HepG2 (cell line): Measurements from ENCODE around the gene PKMYT1. TPM values are rescaled to one million over a fixed set of nuclear protein-coding genes. Genes with fewer than 3 reads are reported as not detected.

Experiments
- ATAC-seq: fragments of 200-7000 bp; cut with Tn5 transposase; 3 replicates; pipeline ENCODE4 v1.9.1; 2020; ENCODE audit warnings: mild to moderate bottlenecking, moderate library complexity
- BruUV-seq: library from RNA; stranded (reverse); fragments of 400-500 nt; replicated peaks from 2 replicates; lab custom pipeline; 2021; lab: Mats Ljungman, UMichigan
- CTCF ChIA-PET: fragments of 300-600 bp; formaldehyde crosslinking; extraction: SDS; loops from one replicate; lab custom pipeline; 2021; ENCODE audit warnings: low total read pairs, inconsistent platforms, low intra/inter-chr PET ratio; lab: Yijun Ruan, JAX
- POLR2A ChIA-PET: fragments of 350-600 bp; sonication (Branson Sonifier 250); formaldehyde crosslinking; loops from one replicate; lab custom pipeline; 2020; ENCODE audit warnings: antibody characterized with exemption, inconsistent platforms; lab: Yijun Ruan, JAX
- DNase-seq: peaks from one replicate; pipeline ENCODE4 v3.0.0-alpha.2; 2015; ENCODE audit warnings: low spot score
- FAIRE-seq: peaks from 3 replicates; lab custom pipeline; 2011; peaks lifted over from hg19 to GRCh38; lab: Jason Lieb, UNC
- H2AFZ ChIP-seq: one replicate; pipeline ENCODE4 v1.6.1; 2011; ENCODE audit warnings: low read length, inconsistent platforms
- H3K27ac ChIP-seq: fragments of 300-600 bp; 3 replicates; pipeline ENCODE4 v1.8.0; 2011; ENCODE audit warnings: mixed run types, mild to moderate bottlenecking, mixed read lengths, low read length, inconsistent platforms; ENCODE audit not compliant: insufficient read depth; ENCODE audit errors: extremely low read length
- H3K27me3 ChIP-seq, 2 experiments: fragments of 200-600 bp in 1 of 2; 2 replicates in 1 of 2; 3 replicates in 1 of 2; pipeline versions ENCODE4 v1.6.0 to v1.8.0; 2011; ENCODE audit warnings: low read length in 2 of 2, mild to moderate bottlenecking in 2 of 2, moderate library complexity in 2 of 2, inconsistent platforms in 1 of 2; ENCODE audit not compliant: insufficient read depth in 2 of 2, control insufficient read depth in 1 of 2
- H3K36me3 ChIP-seq, 2 experiments: fragments of 200-600 bp in 1 of 2; replicated peaks in 1 of 2; 2 replicates in 1 of 2; 3 replicates in 1 of 2; pipeline versions ENCODE4 v1.5.1 to v1.8.0; 2011; ENCODE audit warnings: low read length in 2 of 2, inconsistent platforms in 1 of 2; ENCODE audit not compliant: insufficient read depth in 2 of 2, control insufficient read depth in 1 of 2
- H3K4me1 ChIP-seq: 2 replicates; pipeline ENCODE4 v1.5.1; 2012; ENCODE audit warnings: low read length, inconsistent platforms; ENCODE audit not compliant: insufficient read depth
- H3K4me2 ChIP-seq: 2 replicates; pipeline ENCODE4 v1.6.0; 2011; ENCODE audit warnings: low read depth, low read length, inconsistent platforms
- H3K4me3 ChIP-seq, 3 experiments: fragments of 200-600 bp in 1 of 3; sonication (generic), shearing (Covaris generic) in 1 of 3; replicated peaks in 1 of 3; 2 replicates each; pipeline ENCODE4 v1.5.1; 2011 to 2016; ENCODE audit warnings: low read length in 3 of 3, inconsistent platforms in 2 of 3, low read depth in 2 of 3, mild to moderate bottlenecking in 2 of 3, control low read depth in 1 of 3, mixed read lengths in 1 of 3; ENCODE audit not compliant: insufficient read depth in 1 of 3
- H3K79me2 ChIP-seq: one replicate; pipeline ENCODE4 v1.6.1; 2011; ENCODE audit warnings: low read length, inconsistent platforms; ENCODE audit not compliant: insufficient read depth
- H3K9ac ChIP-seq: 2 replicates; pipeline ENCODE4 v1.6.0; 2011; ENCODE audit warnings: mild to moderate bottlenecking, low read depth, low read length, inconsistent platforms; ENCODE audit not compliant: insufficient read depth
- H3K9me3 ChIP-seq: 2 replicates; pipeline ENCODE4 v1.5.1; 2012; ENCODE audit warnings: mild to moderate bottlenecking, low read length
- H4K20me1 ChIP-seq: 2 replicates; pipeline ENCODE4 v1.6.0; 2011; ENCODE audit warnings: inconsistent platforms, mild to moderate bottlenecking, low read length, moderate library complexity; ENCODE audit not compliant: insufficient read depth
- BRD4 ChIP-seq: sonication (generic); formaldehyde crosslinking; IDR thresholded peaks from 2 replicates; pipeline ENCODE4 v1.4.0; 2020; ENCODE audit warnings: missing genetic modification reagents
- FOXA1 ChIP-seq, 2 experiments: fragments of 450-650 bp in 1 of 2; sonication (generic) in 1 of 2; formaldehyde crosslinking in 1 of 2; IDR thresholded peaks; 2 replicates each; pipeline versions ENCODE4 v1.4.0 to v1.6.1; 2016 to 2020; ENCODE audit warnings: missing genetic modification reagents in 1 of 2
- HOXA3 ChIP-seq: sonication (generic); formaldehyde crosslinking; IDR thresholded peaks from 2 replicates; pipeline ENCODE4 v1.5.0; 2020; ENCODE audit warnings: missing genetic modification reagents
- IKZF5 ChIP-seq: IDR thresholded peaks from 2 replicates; pipeline ENCODE4 v1.6.1; 2018; ENCODE audit warnings: missing genetic modification reagents, mild to moderate bottlenecking, missing compliant biosample characterization
- IRX3 ChIP-seq: sonication (generic); formaldehyde crosslinking; IDR thresholded peaks from 2 replicates; pipeline ENCODE4 v1.8.1; 2023; ENCODE audit warnings: mild to moderate bottlenecking, low read depth, missing genetic modification reagents, borderline replicate concordance
- LCORL ChIP-seq, 2 experiments: fragments of 450-650 bp in 1 of 2; sonication (generic) in 1 of 2; formaldehyde crosslinking in 1 of 2; IDR thresholded peaks; 2 replicates each; pipeline versions ENCODE4 v1.5.0 to v1.6.1; 2017 to 2020; ENCODE audit warnings: antibody characterized with exemption in 1 of 2, missing genetic modification reagents in 1 of 2
- NCOA5 ChIP-seq: sonication (generic); formaldehyde crosslinking; IDR thresholded peaks from 2 replicates; pipeline ENCODE4 v1.4.0; 2020; ENCODE audit warnings: missing genetic modification reagents
- NCOR1 ChIP-seq: fragments of 200-600 bp; sonication (generic); IDR thresholded peaks from 2 replicates; pipeline ENCODE4 v1.7.0; 2017; ENCODE audit warnings: antibody characterized with exemption, low read length, borderline replicate concordance
- NFIC ChIP-seq: IDR thresholded peaks from 2 replicates; pipeline ENCODE4 v1.6.1; 2012; ENCODE audit warnings: mild to moderate bottlenecking, low read length, inconsistent platforms
- NFYC ChIP-seq: IDR thresholded peaks from 2 replicates; pipeline ENCODE4 v1.6.1; 2016; ENCODE audit warnings: missing genetic modification reagents, missing compliant biosample characterization
- ONECUT2 ChIP-seq: sonication (generic); formaldehyde crosslinking; IDR thresholded peaks from 2 replicates; pipeline ENCODE4 v1.4.0; 2020; ENCODE audit warnings: missing genetic modification reagents
- PCBP2 ChIP-seq: fragments of 200-400 bp; formaldehyde crosslinking; optimal IDR thresholded peaks from 2 replicates; pipeline ENCODE3; 2018; ENCODE audit warnings: low read length, low read depth; ENCODE audit not compliant: poor library complexity, severe bottlenecking
- PHF5A ChIP-seq: IDR thresholded peaks from one replicate; pipeline ENCODE4 v1.6.1; 2018; ENCODE audit warnings: low read depth, missing genetic modification reagents; ENCODE audit not compliant: unreplicated experiment
- SRSF9 ChIP-seq: fragments of 200-400 bp; formaldehyde crosslinking; IDR thresholded peaks from 2 replicates; pipeline ENCODE4 v1.6.1; 2018; ENCODE audit warnings: borderline replicate concordance, mild to moderate bottlenecking, low read depth, low read length; ENCODE audit not compliant: insufficient read depth, poor library complexity, severe bottlenecking
- ZNF710 ChIP-seq: sonication (generic); formaldehyde crosslinking; IDR thresholded peaks from 2 replicates; pipeline ENCODE4 v1.5.0; 2020; ENCODE audit warnings: mild to moderate bottlenecking, missing genetic modification reagents, borderline replicate concordance
- ZNF780A ChIP-seq: sonication (generic); formaldehyde crosslinking; IDR thresholded peaks from 2 replicates; pipeline ENCODE4 v1.8.0; 2022; ENCODE audit warnings: mild to moderate bottlenecking, missing genetic modification reagents, moderate library complexity
- ZNF878 ChIP-seq: sonication (generic); formaldehyde crosslinking; IDR thresholded peaks from 2 replicates; pipeline ENCODE4 v1.8.1; 2023; ENCODE audit warnings: mild to moderate bottlenecking, missing genetic modification reagents, moderate library complexity
- WGBS: methylation state at CpG from one replicate; pipeline ENCODE4 v1.1.6; 2017; ENCODE audit warnings: low lambda C conversion rate; 5-methylcytosine and 5-hydroxymethylcytosine counted together
- in situ Hi-C: cut with HindIII; loops from 2 replicates; pipeline ENCODE4 v1.10.0; 2017; ENCODE audit warnings: low pct_unique_long_range_greater_than_20kb; ENCODE audit not compliant: extremely low pct_ligation_motif_present
- intact Hi-C: fragments of 100-400 bp; cut with micrococcal nuclease; formaldehyde crosslinking; loops from one replicate; pipeline ENCODE4 v1.10.0; 2022; ENCODE audit not compliant: unreplicated experiment
- polyA plus RNA-seq, 8 experiments: library from polyadenylated mRNA; depleted of rRNA in 3 of 8; stranded (reverse) in 7 of 8; unstranded in 1 of 8; fragments of >200 nt; fragmentation: Illumina TruSeq in 4 of 8; extraction: Trizol in 4 of 8; gene quantifications; 2 replicates each; pipeline versions ENCODE4 v1.2.1 to v1.2.3, GENCODE V29; 2011 to 2016; ENCODE audit warnings: low read depth in 4 of 8, missing spikeins in 1 of 8, mixed read lengths in 1 of 8; ENCODE audit not compliant: insufficient read depth in 1 of 8
- total RNA-seq, 5 experiments: library from RNA; depleted of rRNA; stranded (reverse); fragments of >200 nt; fragmentation: Illumina TruSeq; extraction: Trizol; gene quantifications; 2 replicates each; pipeline ENCODE4 v1.2.3, GENCODE V29; 2016; ENCODE audit warnings: low read depth in 1 of 5

PKMYT1 gene
- total and polyA plus RNA-seq, 2 of the 13 experiments (the other 11 are each of a cell fraction or from before 2014, with no cell fraction given): 7.0 to 27.8 TPM

DNA sequence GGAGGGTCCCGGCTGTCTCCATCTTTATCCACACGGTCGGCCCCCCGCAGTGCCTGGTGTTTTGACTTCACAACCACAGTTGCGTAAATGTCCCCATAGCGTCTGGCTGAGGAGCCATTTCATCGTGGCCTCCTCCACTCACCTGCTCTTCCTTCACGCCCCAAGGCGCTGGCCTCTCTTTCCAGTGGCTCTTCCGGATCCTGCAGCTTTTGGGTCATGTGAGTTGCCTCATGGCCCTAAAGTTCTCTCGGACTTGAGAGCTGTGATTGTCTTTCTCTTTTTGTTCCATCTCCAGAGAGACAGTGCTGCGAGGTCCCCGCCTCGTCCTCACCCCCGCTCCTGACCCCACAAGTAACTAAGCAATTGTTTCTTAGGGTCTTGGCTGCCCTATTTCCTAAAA, 45.8 kb downstream of the PKMYT1 start:
- ATAC-seq (no peak), DNase-seq (no peak), FAIRE-seq (no peak)
- intact Hi-C loops: no loop called here
- H3K79me2 ChIP-seq: no peaks in the 10 kb centered on the region
- no peaks in the 10 kb centered on the region for H4K20me1 ChIP-seq
- no peak overlapping the region for H3K9ac ChIP-seq
- H3K27ac ChIP-seq: no peak overlapping the region
- H3K27me3 ChIP-seq: no peaks in the 10 kb centered on the region
- no TSS peak for BruUV-seq
- H3K9me3 ChIP-seq: no peaks in the 10 kb centered on the region
- no peak overlapping the region for H3K4me3 ChIP-seq
- POLR2A ChIA-PET: no interaction called here
- H2AFZ ChIP-seq: no peak overlapping the region
- CTCF ChIA-PET: no interaction called here
- TF ChIP-seq ZNF780A (CRISPR knock-in tag) (no peak), ZNF878 (CRISPR knock-in tag) (no peak), LCORL (IDR thresholded peaks at IDR 0.05) (no peak), LCORL (CRISPR knock-in tag; IDR thresholded peaks at IDR 0.05) (no peak), NFYC (CRISPR knock-in tag) (no peak), HOXA3 (CRISPR knock-in tag) (no peak), NCOA5 (CRISPR knock-in tag) (no peak)
- TF ChIP-seq, all 625 proteins: peak for 0
- in situ Hi-C loops: no loop called here
- WGBS: 96% methylated on average over 15 of the region's 15 CpGs
- Histone ChIP-seq H3K36me3 (peaks cover 10 to 22% of the 10 kb centered on the region in 2 experiments; a peak in 4 of 5 replicates), H3K4me1 (no peaks in the 10 kb centered on the region), H3K4me2 (no peak overlapping the region)

DNA sequence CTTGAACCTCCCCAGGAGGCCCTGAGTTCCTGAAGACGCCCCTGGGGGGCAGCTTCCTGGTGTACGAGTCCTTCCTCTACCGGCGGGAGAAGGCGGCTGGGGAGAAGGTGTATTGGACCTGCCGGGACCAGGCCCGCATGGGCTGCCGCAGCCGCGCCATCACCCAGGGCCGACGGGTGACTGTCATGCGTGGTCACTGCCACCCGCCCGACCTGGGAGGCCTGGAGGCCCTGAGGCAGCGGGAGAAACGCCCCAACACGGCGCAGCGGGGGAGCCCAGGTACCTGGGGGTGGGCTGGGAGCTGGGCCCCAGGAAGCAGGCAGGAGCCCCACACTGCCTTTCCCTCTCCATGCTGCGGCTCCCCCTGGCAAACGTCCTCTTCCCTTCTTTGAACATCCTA, 46.5 kb downstream of the PKMYT1 start:
- 88% methylated on average over 3 of the region's 22 CpGs for WGBS
- intact Hi-C loops: no loop called here
- Histone ChIP-seq H3K79me2 (no peaks in the 10 kb centered on the region), H4K20me1 (no peaks in the 10 kb centered on the region), H3K9me3 (no peaks in the 10 kb centered on the region), H3K4me3 (no peak overlapping the region), H3K27me3 (no peaks in the 10 kb centered on the region), H3K4me2 (no peak overlapping the region), H3K9ac (no peak overlapping the region), H3K4me1 (no peaks in the 10 kb centered on the region), H3K27ac (no peak overlapping the region), H2AFZ (no peak overlapping the region), H3K36me3 (peaks cover 10 to 19% of the 10 kb centered on the region in 2 experiments; a peak in 3 of 5 replicates)
- no peak for ATAC-seq
- BruUV-seq: no TSS peak
- CTCF ChIA-PET: no interaction called here
- DNase-seq: no peak
- no peak for FAIRE-seq
- in situ Hi-C loops: no loop called here
- POLR2A ChIA-PET: no interaction called here
- TF ChIP-seq IKZF5 (CRISPR knock-in tag) (no peak), NFIC (no peak), ZNF710 (CRISPR knock-in tag) (no peak), ONECUT2 (CRISPR knock-in tag) (no peak), FOXA1 (IDR thresholded peaks at IDR 0.05) (no peak), FOXA1 (CRISPR knock-in tag; IDR thresholded peaks at IDR 0.05) (no peak), NCOR1 (no peak), IRX3 (no peak), PHF5A (CRISPR knock-in tag) (no peak), BRD4 (no peak), SRSF9 (no peak), PCBP2 (no peak)
